Left lobe of liver (tissue), 2 donors: ENCODE results near the gene NEUROG1. TPM values are rescaled to one million over a fixed set of nuclear protein-coding genes. Genes with fewer than 3 reads are reported as not detected.

Source experiments
- ATAC-seq: fragments of 200-7000 bp; cut with Tn5 transposase; one replicate; pipeline ENCODE4 v1.9.1; 2020; ENCODE audit warnings: mild to moderate bottlenecking, moderate library complexity
- DNase-seq: peaks from one replicate; pipeline ENCODE4 v3.0.0-alpha.2; 2020; ENCODE audit warnings: low spot score
- total RNA-seq: library from RNA; stranded (reverse); gene quantifications from one replicate; pipeline ENCODE4 v1.2.1, GENCODE V29; 2021
- donor health status: DM: no; HTN: no; CAD: no; lungs with moderate emphysema.
- donor health status: DM: no; HTN: yes; CAD: no.

NEUROG1 gene
- not detected for total RNA-seq

- ATAC-seq: no peak
- DNase-seq: no peak
Measured at GRCh38 chr5:135535820-135536801, at the start of gene NEUROG1. NEUROG1 (minus strand) TSS chr5:135535964; CDS start chr5:135535690, 274 bp downstream.

- ATAC-seq (no peak), DNase-seq (no peak)
Measured at GRCh38 chr5:135584918-135585317, 49.2 kb upstream of the NEUROG1 start.

GRCh38 chr5:135584276-135584675 is 48.5 kb upstream of the NEUROG1 start:
- ATAC-seq (no peak), DNase-seq (no peak)

- DNase-seq (no peak), ATAC-seq (no peak)
Measured at GRCh38 chr5:135582099-135582781, 46.5 kb upstream of the NEUROG1 start.

- peak; percentile 37 for ATAC-seq
- DNase-seq: no peak
Measured at GRCh38 chr5:135578685-135579341, 43.0 kb upstream of the NEUROG1 start, which contains the start of gene CXCL14. CXCL14 (minus strand) TSS chr5:135578991; CDS start chr5:135578778, 213 bp downstream.

- ATAC-seq: no peak
Measured at GRCh38 chr5:135578305-135578684, 42.5 kb upstream of the NEUROG1 start.

GRCh38 chr5:135577421-135577820 is 41.7 kb upstream of the NEUROG1 start:
- DNase-seq: no peak
- no peak for ATAC-seq

More at GRCh38 chr5:135578305-135578684, 42.5 kb upstream of the NEUROG1 start:
- no peak for DNase-seq

GRCh38 chr5:135576075-135576599 is 40.4 kb upstream of the NEUROG1 start:
- DNase-seq: no peak
- no peak for ATAC-seq

- no peak for DNase-seq
- no peak for ATAC-seq
Measured at GRCh38 chr5:135574493-135574892, 38.7 kb upstream of the NEUROG1 start.

- DNase-seq (no peak), ATAC-seq (no peak)
Measured at GRCh38 chr5:135571902-135572301, 36.1 kb upstream of the NEUROG1 start.

- DNase-seq: no peak
- no peak for ATAC-seq
Measured at GRCh38 chr5:135571066-135571609, 35.4 kb upstream of the NEUROG1 start.

- DNase-seq (no peak), ATAC-seq (no peak)
Measured at GRCh38 chr5:135570453-135570764, 34.6 kb upstream of the NEUROG1 start.

- ATAC-seq (peak; percentile 59), DNase-seq (no peak)
Measured at GRCh38 chr5:135569755-135570452, 34.1 kb upstream of the NEUROG1 start.

- ATAC-seq: no peak
- no peak for DNase-seq
Measured at GRCh38 chr5:135568923-135569360, 33.2 kb upstream of the NEUROG1 start.

- no peak for ATAC-seq
- no peak for DNase-seq
Measured at GRCh38 chr5:135568246-135568645, 32.5 kb upstream of the NEUROG1 start.

GRCh38 chr5:135567661-135568060 is 31.9 kb upstream of the NEUROG1 start:
- ATAC-seq: no peak

GRCh38 chr5:135566422-135567400 is 30.9 kb upstream of the NEUROG1 start:
- DNase-seq (no peak), ATAC-seq (no peak)

More at GRCh38 chr5:135567661-135568060, 31.9 kb upstream of the NEUROG1 start:
- DNase-seq: no peak

- peak; percentile 72 for DNase-seq
- peak; percentile 96 for ATAC-seq
Measured at GRCh38 chr5:135565725-135566421, 30.1 kb upstream of the NEUROG1 start.
